IMR-90 (cell line): ENCODE measurements around the gene DYNC2LI1.

Source experiments
- CTCF ChIP-seq: conservative IDR thresholded peaks from 2 replicates; pipeline ENCODE4 v1.5.1; 2012; ENCODE audit warnings: mild to moderate bottlenecking, low read depth, low read length, improper control_type of control experiment
- ELK1 ChIP-seq: fragments of 150-350 bp; IDR thresholded peaks from 2 replicates; pipeline ENCODE4 v1.6.1; 2016; ENCODE audit warnings: low read depth, mild to moderate bottlenecking, low read length, moderate library complexity, borderline replicate concordance
- FOS ChIP-seq: fragments of 150-350 bp; IDR thresholded peaks from 2 replicates; pipeline ENCODE4 v1.6.1; 2016; ENCODE audit warnings: low read depth, low read length
- NFE2L2 ChIP-seq: fragments of 150-350 bp; IDR thresholded peaks from 2 replicates; pipeline ENCODE4 v1.6.1; 2016; ENCODE audit warnings: low read depth, mild to moderate bottlenecking, low read length
- POLR2A ChIP-seq: IDR thresholded peaks from 2 replicates; pipeline ENCODE4 v1.6.1; 2012; ENCODE audit warnings: mild to moderate bottlenecking, low read depth, low read length
- RFX5 ChIP-seq: IDR thresholded peaks from 2 replicates; pipeline ENCODE4 v1.8.0; 2012; ENCODE audit warnings: low read depth, mild to moderate bottlenecking, low read length, moderate library complexity
- SMC3 ChIP-seq: fragments of 150-350 bp; IDR thresholded peaks from 2 replicates; pipeline ENCODE4 v1.6.1; 2016; ENCODE audit warnings: low read depth, mild to moderate bottlenecking, antibody characterized with exemption, low read length, moderate library complexity
- USF2 ChIP-seq: fragments of 150-350 bp; IDR thresholded peaks from 2 replicates; pipeline ENCODE4 v1.6.1; 2017; ENCODE audit warnings: mild to moderate bottlenecking, antibody characterized with exemption, low read length, low read depth

- TF ChIP-seq CTCF: no peak
- no peak for TF ChIP-seq POLR2A
- TF ChIP-seq RFX5: no peak
- no peak for TF ChIP-seq SMC3
- TF ChIP-seq FOS: no peak
- TF ChIP-seq ELK1: no peak
- TF ChIP-seq NFE2L2: no peak
- no peak for TF ChIP-seq USF2
Measured at GRCh38 chr2:43724728-43725526, 48.9 kb upstream of the DYNC2LI1 start.
